Activated CD4-positive, alpha-beta T cell treated with anti-CD3 and anti-CD28 coated beads, Interleukin-2, amount 50 U/mL, for 48 hours (primary cell): ENCODE data around the gene ARL8B.
"Not testable (repeated sequence)": the region's sequence is repeated elsewhere in the genome, so short reads cannot be mapped to it uniquely, and the experiment has no call there.

Experiments
- DNase-seq, 2 experiments: peaks; one replicate each; pipeline ENCODE4 v3.0.0-alpha.2; 2020

ARL8B gene

DNA sequence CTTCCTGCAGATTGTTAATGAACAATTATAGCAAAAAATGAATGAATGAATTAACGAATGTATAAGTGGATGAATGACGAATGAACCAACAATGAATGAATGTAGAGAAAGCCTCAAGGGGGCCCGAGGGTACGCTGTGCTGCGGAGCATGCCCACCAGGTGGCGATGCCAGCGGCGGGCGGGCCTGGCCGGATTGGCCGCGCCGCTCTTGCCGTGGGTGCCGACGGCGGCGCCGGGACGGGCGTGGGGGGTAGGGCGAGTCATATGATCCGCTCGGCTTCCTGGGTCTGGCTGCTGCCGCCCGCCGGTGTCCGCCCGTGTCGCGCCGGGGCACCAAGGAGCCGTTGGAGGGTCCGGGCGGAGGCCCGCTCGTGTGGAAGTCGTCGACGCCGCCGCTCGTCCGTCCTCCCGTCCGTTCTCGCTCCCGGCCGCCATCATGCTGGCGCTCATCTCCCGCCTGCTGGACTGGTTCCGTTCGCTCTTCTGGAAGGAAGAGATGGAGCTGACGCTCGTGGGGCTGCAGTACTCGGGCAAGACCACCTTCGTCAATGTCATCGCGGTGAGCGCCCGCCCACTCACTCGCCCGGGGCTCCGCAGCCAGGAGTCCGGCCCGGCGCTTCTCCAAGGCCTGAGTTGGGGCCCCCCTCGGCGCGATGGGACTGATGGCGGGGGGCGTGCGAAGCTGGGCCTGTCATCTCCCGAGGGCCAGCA lies at the start of gene ARL8B:
Gene ARL8B, plus strand, starts transcription at position 263 of the 711 bp plus-strand sequence. Its CDS starts 174 bp downstream, at position 437.
- peak; percentile 92 to 95 for DNase-seq

DNA sequence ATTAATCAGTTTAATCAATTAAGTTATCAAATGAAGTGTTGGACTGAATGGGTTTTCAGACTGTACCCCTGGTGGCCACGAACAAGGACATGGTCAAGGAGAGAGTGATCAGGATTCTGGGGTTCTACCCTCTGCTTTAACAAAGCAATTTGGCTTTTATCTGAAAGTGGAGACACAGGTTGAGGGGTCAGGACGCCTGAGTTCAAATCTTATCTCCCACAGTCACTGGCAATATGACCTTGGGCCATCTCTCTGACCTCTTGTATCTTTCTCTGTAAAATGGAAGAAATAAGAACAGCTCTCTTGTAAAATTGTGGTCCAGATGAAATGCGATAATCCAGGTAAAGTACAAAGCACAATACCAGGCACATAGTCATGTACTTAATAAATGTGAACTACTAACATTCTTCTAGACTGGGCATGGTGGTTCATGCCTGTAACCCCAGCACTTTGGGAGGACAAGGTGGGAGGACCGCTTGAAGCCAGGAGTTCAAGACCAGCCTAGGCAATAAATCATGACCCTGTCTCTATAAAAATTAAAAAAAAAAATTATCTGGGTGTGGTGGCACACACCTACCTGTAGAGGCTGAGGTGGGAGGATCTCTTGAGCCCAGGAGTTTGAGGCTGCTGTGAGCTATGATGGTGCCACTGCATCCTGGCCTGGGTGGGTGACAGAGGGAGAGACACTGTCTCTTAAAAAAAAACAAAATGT lies 48.6 kb upstream of the ARL8B start:
- no peak for DNase-seq

DNA sequence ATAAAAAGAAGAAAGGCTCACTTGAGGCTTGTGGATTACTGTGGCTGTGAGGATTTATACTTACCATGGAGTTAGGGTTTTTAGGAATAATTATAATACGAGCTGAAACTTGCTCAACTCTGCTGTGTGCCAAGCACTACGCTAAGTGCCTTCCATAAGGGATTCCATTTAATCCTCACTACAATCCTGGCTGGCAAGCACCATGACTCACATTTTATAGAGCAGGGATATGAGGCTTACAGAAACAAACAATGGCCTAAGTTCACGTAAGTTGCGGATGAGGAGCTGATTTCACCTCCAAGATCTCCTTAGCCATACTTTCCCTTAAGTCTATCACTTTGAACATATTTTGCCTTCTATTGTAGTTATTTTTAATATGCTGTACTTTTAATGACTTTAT lies 43.9 kb upstream of the ARL8B start:
- DNase-seq, result no peak

DNA sequence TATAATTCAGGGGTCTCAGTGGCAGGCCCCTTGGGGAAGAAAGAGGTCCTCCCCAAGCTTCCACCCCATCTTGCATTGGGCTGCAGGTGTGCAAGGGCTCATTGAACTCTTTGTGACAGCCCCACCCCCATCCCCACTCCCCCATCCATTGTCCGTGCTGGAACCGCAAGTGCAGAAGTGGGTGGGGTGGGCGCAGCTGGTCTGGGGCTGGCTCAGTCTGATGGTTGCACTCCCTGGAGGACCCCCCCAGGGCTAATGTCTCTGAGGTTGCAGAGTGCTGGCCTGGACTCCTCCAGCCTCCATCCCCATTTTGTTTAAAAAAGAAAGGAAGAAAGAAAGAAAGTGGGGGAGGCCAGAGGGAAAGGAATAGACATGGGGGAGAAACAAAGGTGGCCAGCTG lies 42.3 kb upstream of the ARL8B start:
- DNase-seq, result no peak

DNA sequence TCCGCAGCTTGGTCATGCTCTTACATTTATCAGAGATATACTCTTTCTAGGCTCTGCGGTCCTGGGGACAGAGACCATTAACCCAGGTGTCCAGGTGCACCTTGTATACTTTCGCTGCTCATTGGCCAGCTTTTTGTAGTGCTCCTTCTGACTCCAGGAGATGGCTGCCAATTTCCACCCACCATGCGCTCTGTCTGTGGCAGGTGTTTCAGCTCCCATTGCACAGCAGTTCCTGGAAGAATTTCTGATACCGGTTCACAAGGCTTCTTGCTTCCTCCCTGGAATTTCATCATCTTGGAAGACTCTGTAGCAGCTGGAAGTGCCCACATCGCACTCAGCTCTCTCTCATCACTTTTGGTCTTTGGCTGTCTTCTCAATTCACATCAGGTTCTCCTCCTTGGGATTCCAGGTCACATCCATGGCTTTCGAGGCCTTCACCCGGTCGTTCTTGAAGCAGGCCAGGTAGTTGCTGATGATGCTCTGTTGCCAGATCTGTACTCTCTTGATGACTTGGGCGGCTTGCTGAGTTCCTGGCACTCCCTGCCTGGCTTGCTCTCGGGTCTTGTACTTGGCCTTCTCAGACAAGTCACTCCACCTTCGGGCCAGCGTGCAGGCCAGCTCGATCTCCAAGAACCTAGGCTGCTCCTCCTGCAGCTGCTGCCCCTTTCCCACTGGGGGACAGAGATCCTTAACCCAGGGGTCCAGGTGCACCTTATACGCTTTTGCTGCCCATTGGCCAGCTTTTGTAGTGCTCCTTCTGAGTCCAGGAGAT lies 41.1 kb upstream of the ARL8B start:
- no peak for DNase-seq

DNA sequence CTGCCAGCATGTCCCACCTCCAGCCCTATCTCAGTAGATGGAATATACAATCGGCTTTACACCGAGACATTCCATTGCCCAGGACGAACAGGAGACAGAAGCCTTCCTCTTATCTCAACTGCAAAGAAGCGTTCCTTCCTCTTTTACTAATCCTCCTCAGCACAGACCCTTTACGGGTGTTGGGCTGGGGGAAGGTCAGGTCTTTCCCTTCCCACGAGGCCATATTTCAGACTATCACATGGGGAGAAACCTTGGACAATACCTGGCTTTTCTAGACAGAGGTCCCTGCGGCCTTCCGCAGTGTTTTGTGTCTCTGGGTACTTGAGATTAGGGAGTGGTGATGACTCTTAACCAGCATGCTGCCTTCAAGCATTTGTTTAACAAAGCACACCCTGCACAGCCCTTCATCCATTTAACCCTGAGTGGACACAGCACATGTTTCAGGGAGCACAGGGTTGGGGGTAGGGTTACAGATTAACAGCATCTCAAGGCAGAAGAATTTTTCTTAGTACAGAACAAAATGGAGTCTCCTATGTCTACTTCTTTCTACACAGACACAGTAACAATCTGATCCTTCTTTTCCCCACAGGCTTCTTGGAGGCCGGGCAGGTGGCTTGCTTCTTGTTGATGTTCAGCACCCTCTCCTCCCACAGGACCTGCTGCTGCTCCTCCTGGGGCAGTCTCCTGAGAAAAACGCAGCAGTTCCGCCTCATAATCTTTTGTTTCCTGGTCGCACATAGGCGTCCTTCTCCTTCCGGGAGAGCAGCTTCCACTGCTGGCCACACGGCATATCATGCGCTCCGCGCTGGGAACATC lies 39.9 kb upstream of the ARL8B start:
- not testable (repeated sequence) for DNase-seq

DNA sequence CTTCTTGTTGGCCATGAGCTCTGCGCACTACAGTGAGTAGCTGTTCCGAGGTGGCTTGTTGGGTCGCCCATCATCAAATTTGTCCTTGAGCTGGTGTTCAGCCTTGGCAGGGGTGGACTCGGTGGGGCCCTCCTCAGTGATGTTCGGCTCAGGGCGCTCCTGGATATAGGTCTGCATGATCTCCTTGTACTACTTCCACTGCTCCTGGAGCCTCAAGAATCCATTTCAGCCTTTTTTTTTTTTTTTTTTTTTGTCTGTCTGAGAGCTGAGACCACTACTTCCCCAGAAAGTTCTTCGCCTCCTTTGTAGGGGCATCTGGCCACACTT lies 39.3 kb upstream of the ARL8B start:
- no peak for DNase-seq

DNA sequence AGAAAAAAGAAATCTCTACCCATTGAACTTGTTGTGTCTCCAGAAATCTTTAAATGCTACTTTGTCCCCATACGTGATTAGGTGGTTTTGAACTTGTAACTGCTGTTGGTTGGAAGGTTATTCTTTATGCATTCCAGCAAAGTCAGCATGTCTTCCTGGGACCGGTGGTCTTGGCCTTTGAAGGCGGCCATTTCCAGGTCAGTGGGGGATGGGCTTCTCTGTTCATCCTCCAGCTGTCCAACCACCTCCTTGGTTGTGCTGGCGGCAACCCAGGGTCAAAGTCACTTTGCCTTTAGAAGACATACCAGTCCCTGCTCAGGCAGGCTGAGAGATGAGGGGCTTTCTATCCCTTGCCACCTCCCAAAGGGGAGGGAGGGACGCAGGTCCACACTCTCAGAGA lies 37.9 kb upstream of the ARL8B start:
- DNase-seq, result no peak

DNA sequence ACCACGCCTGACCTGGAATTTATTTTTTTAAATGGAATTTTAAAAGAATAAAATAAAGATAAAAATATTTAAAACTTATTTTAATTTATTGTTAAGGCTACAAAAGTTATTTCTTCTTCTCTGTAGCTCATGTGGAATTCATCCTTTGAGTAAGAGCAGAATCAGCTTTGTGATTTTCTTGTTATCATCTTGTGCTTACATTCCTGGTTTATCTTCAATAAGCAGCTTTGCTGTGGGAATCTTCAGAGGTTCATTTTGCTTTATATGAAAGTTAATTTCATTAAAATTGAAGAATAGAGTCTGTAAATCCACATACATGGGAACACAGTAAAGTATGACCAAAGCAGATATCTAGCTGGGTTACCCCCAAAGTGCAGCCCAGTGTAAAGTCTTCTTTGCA lies 35.4 kb upstream of the ARL8B start:
- DNase-seq, result no peak

DNA sequence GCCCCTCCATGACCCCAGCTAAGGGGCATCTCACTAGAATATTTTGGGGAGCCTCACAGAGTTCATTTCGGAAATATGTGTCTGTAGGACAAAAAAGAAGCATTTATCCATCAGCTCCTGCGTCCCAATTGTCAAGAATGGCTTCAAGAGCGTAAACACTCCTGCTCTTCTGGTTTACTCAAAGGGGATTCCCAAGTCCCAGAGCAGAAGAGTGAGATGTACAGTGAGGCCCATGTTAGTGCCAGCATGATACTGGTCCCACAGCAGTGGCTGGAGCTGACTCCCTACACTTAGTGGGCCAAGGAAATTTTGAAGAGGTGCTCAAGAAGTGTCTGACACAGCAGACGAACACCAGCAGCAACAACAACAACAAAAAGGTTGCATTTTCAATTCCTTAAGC lies 34.9 kb upstream of the ARL8B start:
- DNase-seq, result no peak

DNA sequence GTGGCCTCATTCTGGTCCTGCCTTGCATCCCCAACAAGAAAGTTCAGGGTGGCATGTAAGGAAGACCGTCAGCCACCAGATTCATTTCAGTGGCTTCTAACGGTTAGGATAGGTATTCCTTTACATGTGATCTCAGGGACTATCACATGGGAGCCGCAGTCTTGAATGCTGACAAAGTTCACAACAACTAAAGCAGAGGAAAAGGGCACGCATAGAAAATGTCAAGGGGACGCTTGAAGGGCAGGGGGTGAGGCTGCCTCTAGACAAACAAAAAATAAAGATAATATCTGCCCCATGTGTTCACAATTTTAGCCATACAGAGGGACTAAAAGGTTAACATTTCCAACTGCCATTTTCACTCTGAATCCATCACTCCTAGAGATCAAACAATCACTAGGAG lies 31.9 kb upstream of the ARL8B start:
- no peak for DNase-seq

DNA sequence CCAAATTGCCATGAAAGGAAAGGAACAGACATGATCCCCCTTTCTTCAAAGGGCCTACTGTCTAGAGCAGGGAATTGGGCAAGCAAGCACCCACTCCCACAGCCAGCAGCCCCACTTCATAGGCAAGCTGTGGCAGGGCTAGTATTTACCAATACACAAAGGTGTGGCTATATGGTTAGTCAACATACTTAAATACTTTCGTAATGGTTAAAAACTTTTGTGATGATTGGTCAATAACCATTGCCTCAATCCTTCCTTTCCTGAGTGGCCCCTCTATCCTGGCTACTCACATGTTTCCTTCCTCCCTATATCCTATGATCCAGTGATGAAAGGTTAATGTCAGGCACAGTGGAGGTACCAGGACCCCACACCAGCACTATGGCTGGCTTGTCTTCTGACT lies 30.1 kb upstream of the ARL8B start:
- no peak for DNase-seq

DNA sequence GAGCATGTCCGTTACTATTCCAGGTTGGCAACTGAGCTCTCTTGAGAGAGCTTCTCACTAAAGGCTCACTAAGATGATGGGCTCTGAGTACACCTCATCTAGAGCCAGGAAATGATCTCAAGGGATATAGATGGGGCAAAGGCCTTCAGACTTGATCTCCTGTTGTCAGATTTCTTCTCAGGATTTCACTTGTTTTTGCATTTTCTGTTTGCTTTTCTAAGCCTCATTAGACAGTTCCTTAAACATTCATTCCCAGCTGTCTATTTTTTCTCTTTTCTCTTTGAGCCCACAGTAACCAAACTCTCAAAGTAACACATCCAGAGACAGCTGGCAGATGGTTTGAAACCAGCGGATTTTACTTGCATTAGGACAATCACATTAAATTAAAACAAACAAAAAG lies 28.4 kb upstream of the ARL8B start:
- no peak for DNase-seq

DNA sequence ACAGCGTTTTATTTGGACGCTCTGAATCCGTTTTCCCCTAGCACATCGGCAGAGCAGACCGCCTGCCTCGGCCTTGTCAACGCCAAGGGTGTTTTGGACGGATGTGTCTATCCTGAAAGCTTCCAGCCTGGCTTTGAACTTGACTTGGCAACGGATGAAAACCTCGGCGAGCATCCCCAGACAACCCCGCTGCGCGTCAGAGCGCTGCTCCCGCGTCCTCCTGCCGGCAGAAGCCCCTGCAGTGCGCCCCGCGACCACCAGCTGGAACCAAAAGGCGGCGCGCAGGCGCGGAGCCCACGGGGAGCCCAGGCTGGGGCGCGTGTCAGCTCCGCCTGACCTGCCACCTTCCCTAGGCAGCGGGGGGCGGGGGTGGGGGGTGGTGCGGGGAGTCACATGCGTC lies 26.2 kb upstream of the ARL8B start:
- no peak for DNase-seq

DNA sequence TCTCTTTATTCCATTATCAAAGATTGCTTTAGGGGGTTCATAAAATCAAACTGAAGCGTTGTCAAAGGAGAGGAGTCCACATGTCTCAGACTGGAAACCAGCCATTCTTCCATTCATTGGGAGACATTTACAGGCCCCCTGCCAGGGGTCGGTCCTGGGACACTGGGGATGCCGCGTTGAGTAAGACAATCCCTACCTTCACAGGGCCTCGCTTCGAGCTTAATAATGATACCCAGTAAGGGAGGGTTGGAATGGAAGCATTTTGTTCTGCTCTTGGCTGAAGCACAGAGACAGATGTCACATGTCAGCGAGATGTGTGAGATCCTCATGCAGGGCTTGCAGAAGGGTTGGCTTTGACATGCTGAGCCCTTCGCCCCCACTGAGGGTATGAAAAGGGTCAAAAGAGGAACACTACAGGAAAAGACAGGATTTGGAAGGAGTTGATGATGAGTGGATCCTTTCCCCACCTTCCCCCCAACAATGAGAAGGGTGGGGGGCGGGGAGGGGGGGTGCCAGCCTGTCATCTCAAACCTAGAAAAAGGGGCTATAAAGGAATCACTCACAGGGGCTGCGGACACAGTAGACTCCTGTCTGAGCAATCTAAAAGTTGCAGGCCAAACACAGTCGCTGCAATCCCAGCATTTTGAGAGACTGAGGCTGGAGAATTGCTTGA lies 25.6 kb upstream of the ARL8B start:
- no peak for DNase-seq

DNA sequence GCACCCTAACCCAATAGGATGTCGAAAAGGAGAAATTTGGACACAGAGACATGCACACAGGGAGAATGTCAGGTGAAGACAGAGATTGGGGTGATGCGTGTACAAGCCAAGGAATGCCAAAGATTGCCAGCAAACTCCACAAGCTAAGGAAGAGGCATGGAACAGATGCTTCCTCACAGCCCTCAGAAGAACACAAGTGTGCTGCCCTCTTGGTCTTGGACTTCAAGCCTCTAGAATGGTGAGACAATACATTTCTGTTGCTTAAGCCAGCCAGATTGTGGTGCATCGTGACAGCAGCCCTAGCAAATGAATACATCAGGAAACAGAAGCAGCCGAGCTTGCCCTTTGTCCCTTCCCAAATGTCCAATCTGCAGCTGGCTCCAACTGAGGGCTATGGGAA lies 23.7 kb upstream of the ARL8B start:
- DNase-seq, result no peak

DNA sequence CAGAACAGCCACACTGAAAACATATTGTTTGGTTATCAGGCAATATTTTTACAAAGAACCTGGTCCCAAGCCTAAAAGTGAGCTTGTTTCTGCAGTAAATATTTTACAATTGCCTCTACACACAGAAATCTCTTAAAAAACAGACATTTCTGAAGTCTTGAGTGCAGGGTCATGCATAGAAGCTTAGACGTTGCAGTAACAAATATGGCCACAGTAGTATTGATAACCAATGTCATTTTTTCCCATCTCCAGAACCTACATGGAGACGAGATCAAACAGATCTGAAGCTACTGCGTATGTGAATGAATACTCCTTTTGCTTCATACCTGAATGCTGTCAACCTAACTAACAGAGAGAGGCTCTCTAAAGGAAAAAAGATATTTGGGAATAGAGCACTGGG lies 19.6 kb upstream of the ARL8B start:
- DNase-seq, result no peak

DNA sequence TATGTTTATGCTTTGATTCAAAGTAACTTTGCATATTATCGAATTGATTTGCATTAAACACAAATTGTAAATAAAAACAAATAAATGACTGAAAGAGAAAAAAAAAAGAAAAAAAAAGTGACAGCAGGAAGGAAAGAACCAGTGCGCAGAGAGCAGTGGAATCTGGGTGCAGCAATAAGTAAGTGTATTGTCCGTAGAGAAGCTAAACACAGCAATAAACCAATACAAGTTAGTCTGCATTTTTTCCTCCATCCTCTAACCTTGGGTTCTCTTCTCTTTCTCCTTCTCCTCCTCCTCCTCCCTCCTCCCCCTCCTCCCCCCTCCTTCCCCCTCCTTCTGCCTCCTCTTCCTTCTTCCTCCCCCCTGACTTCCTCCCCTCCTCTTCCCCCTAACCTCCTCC lies 18.3 kb upstream of the ARL8B start:
- DNase-seq, result no peak

DNA sequence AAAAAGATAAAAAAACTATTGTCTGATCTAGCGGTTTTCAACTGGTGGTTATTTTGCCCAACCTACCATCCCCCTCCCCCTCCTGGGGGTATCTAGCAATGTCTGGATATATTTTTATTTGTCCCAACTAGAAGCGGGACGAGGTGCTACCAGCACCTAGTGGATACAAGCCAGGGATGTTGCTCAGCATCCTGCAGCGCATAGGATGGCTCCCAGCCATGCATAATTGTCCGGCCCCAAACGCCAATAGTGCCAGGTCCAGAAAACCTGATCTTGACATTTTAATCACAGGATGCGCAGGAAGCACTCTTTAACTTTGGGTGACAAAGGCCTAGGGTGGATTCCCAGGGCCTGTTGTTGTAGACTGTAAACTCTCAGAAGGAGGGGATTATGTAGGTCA lies 17.0 kb upstream of the ARL8B start:
- no peak for DNase-seq

DNA sequence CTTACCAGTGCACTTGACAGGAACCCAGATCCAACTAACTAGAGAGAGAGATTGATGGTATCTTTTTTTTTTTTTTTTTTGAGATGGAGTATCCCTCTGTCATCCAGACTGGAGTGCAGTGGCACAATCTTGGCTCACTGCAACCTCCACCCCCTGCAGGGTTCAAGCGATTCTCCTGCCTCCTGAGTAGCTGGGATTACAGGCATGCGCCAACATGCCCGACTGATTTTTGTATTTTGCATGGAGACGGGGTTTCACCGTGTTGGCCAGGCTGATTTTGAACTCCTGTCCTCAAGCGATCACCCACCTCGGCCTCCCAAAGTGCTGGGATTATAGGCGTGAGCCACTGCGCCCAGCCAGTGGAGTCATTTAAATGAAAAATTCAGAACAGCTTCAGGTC lies 15.7 kb upstream of the ARL8B start:
- not testable (repeated sequence) for DNase-seq

DNA sequence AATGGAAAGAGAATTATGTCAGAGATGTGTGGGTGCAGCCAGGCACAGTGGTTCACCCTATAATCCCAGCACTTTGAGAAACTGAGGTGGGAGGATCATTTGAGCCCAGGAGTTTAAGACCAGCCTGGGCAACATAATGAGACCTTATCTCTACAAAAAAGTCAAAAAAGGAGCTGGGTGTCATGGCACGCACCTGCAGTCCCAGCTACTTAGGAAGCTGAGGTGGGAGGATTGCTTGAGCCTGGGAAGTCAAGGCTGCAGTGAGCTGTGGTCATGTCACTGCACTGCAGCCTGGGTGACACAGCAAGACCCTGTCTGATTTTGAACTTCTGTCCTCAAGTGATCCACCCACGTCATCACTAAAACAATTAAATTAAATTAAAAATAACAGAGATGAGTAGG lies 15.2 kb upstream of the ARL8B start:
- DNase-seq, result not testable (repeated sequence)

DNA sequence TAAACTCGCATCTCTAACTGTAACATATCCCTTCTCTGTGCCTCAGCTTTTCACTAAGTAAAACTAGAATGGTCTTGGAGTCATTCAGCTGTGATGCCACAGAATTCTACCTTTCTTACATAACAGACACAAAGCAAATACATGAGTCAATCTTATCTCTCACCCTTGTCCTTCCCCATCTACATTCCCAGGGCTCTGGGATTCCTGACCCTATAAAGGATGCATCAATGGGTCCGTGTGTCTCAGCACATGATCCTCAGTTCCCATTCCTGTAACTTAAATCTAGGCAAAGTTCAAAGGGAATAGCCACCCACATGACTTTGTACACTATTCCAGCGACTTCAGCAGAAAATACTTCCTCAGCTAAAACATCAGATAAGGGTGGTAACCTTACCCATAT lies 11.8 kb upstream of the ARL8B start:
- DNase-seq, result no peak

DNA sequence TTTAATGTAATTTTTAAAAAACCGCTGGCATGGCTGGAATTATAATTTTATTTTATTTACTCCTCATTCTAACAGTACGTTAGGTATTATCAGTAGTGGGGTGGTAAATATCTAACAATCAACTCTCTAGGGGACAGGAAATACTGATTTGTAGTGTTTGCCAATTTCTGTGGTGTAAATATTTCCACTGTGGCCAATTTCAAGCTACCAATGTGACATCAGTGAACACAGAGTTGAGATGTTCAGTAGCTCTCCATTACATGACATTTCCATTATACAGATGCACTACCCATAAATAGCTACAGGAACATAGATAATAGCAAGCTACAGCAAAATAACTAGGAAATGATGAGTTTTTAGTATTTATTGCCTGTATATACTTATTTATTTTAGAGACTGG lies 10.0 kb upstream of the ARL8B start:
- DNase-seq, result no peak
